Measurements from ENCODE around the gene DNAH3. TPM values are rescaled to one million over a fixed set of nuclear protein-coding genes. Genes with fewer than 3 reads are reported as not detected.

The DNAH3 gene
- total and polyA plus RNA-seq, 2 of the 8 experiments (the other 6 are each of a cell fraction or from before 2014, with no cell fraction given), result 0.57 to 0.71 TPM

DNA sequence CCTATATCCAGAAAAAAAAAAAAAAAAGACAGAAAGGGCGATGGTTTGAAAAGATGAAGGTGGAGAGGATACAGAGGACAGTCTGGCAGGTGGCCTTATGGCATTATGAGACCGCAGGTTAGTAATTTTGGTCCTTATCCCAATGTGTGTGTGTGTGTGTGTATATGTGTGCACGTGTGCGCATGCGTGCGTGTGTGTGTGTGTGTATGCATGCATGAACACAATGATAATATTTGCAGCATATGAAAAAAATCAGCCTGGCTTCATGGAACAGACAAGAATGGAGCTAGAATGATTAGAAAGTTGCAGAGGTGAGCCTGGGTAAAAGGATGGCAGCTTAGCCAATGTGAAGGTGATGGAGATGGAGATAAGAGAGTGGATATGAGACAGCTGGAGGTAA is 166.6 kb downstream of the DNAH3 start (continued):
- TF ChIP-seq CHD7 (IDR thresholded peaks at IDR 0.05; ENCODE audit: insufficient replicate concordance, low read length) (no peak), BCL11A (IDR thresholded peaks at IDR 0.05; ENCODE audit: low read depth in 2 of 2, low read length in 2 of 2) (no peak), CBX5 (IDR thresholded peaks at IDR 0.05; ENCODE audit: low read depth, low read length) (no peak), GABPA (IDR thresholded peaks at IDR 0.05; ENCODE audit: borderline replicate concordance, insufficient read depth, low read length) (no peak), CHD2 (IDR thresholded peaks at IDR 0.05; ENCODE audit: low read length) (no peak), SRF (IDR thresholded peaks at IDR 0.05; ENCODE audit: low read depth, low read length) (no peak), CBX8 (IDR thresholded peaks at IDR 0.05; ENCODE audit: borderline replicate concordance, low read depth, low read length) (no peak), POU5F1 (IDR thresholded peaks at IDR 0.05; ENCODE audit: low read depth, low read length) (no peak), JUN (IDR thresholded peaks at IDR 0.05; ENCODE audit: low read depth, low read length) (no peak), EZH2 (IDR thresholded peaks at IDR 0.05; ENCODE audit: low read depth, low read length, severe bottlenecking) (no peak), BRCA1 (IDR thresholded peaks at IDR 0.05; ENCODE audit: low read depth, low read length) (no peak), GTF2F1 (IDR thresholded peaks at IDR 0.05; ENCODE audit: borderline replicate concordance, low read depth, low read length) (no peak), ASH2L (IDR thresholded peaks at IDR 0.05; ENCODE audit: low read length) (no peak)

All from H1 (cell line).